DND-41 (cell line): ENCODE data around the gene NDUFB1.

Experiments used
- ATAC-seq: fragments of 200-7000 bp; cut with Tn5 transposase; 3 replicates; pipeline ENCODE4 v1.9.1; 2021; ENCODE audit warnings: low read depth; ENCODE audit not compliant: insufficient read depth
- DNase-seq: peaks from one replicate; pipeline ENCODE4 v3.0.0-alpha.2; 2020
- H2AFZ ChIP-seq: 2 replicates; pipeline ENCODE4 v1.6.0; 2012; ENCODE audit warnings: low read depth, low read length
- H3K27ac ChIP-seq: 2 replicates; pipeline ENCODE4 v1.5.1; 2012; ENCODE audit warnings: low read length, inconsistent platforms
- H3K27me3 ChIP-seq: fragments of 200-600 bp; sonication (generic); 2 replicates; pipeline ENCODE4 v1.6.0; 2012; ENCODE audit warnings: low read length, mild to moderate bottlenecking, inconsistent platforms; ENCODE audit not compliant: insufficient read depth, poor library complexity
- H3K36me3 ChIP-seq: 2 replicates; pipeline ENCODE4 v1.5.1; 2012; ENCODE audit warnings: low read length, inconsistent platforms; ENCODE audit not compliant: insufficient read depth
- H3K4me1 ChIP-seq: 2 replicates; pipeline ENCODE4 v1.5.1; 2012; ENCODE audit warnings: mild to moderate bottlenecking, low read length; ENCODE audit not compliant: insufficient read depth
- H3K4me2 ChIP-seq: 2 replicates; pipeline ENCODE4 v1.6.0; 2012; ENCODE audit warnings: mild to moderate bottlenecking, moderate library complexity, low read length, inconsistent platforms; ENCODE audit not compliant: insufficient read depth
- H3K4me3 ChIP-seq, 2 experiments: fragments of 200-600 bp in 1 of 2; shearing (Covaris generic) in 1 of 2; 2 replicates each; pipeline ENCODE4 v1.5.1; 2012 to 2016; ENCODE audit warnings: inconsistent platforms in 2 of 2, low read length in 2 of 2, mild to moderate bottlenecking in 2 of 2, low read depth in 1 of 2, moderate library complexity in 1 of 2
- H3K79me2 ChIP-seq: 2 replicates; pipeline ENCODE4 v1.6.0; 2012; ENCODE audit warnings: low read length, inconsistent platforms; ENCODE audit not compliant: insufficient read depth
- H3K9ac ChIP-seq: 2 replicates; pipeline ENCODE4 v1.6.0; 2012; ENCODE audit warnings: low read depth, mild to moderate bottlenecking, inconsistent platforms, low read length, moderate library complexity
- H3K9me3 ChIP-seq: 2 replicates; pipeline ENCODE4 v1.5.1; 2012; ENCODE audit warnings: low read length, moderate library complexity, mild to moderate bottlenecking, inconsistent platforms; ENCODE audit not compliant: insufficient read depth, severe bottlenecking
- H4K20me1 ChIP-seq: 2 replicates; pipeline ENCODE4 v1.6.0; 2012; ENCODE audit warnings: low read length; ENCODE audit not compliant: insufficient read depth
- CTCF ChIP-seq: IDR thresholded peaks from 2 replicates; pipeline ENCODE4 v1.5.1; 2012; ENCODE audit warnings: borderline replicate concordance, low read length, moderate library complexity, mild to moderate bottlenecking; ENCODE audit not compliant: poor library complexity, severe bottlenecking; ENCODE audit errors: extremely low read depth
- EZH2 ChIP-seq: IDR thresholded peaks from 3 replicates; pipeline ENCODE4 v1.6.1; 2012; ENCODE audit warnings: borderline replicate concordance, low read depth, mild to moderate bottlenecking, moderate library complexity, low read length, inconsistent platforms; ENCODE audit not compliant: severe bottlenecking

Gene NDUFB1

GRCh38 chr14:92099802-92100201, 21.7 kb downstream of the NDUFB1 start:
- Histone ChIP-seq H3K36me3 (peaks cover 12% of the 10 kb centered on the region), H3K27ac (no peak overlapping the region), H3K4me2 (no peak overlapping the region), H3K79me2 (peaks cover 82% of the 10 kb centered on the region), H4K20me1 (peaks cover 15% of the 10 kb centered on the region; the same call in 1 of the 2 replicates), H3K27me3 (no peaks in the 10 kb centered on the region), H3K9ac (no peak overlapping the region), H2AFZ (no peak overlapping the region), H3K4me3 (no peak overlapping the region), H3K9me3 (no peaks in the 10 kb centered on the region), H3K4me1 (peaks cover 21% of the 10 kb centered on the region)
- DNase-seq (no peak), ATAC-seq (no peak)
- no peak for TF ChIP-seq CTCF
- no peak for TF ChIP-seq EZH2

GRCh38 chr14:92093320-92093719, 28.2 kb downstream of the NDUFB1 start:
- no peak overlapping the region for H3K4me3 ChIP-seq
- H3K9ac ChIP-seq: no peak overlapping the region
- H3K9me3 ChIP-seq: no peaks in the 10 kb centered on the region
- H3K4me1 ChIP-seq: no peaks in the 10 kb centered on the region
- no peak overlapping the region for H3K27ac ChIP-seq
- H3K27me3 ChIP-seq: no peaks in the 10 kb centered on the region
- H3K36me3 ChIP-seq: peaks cover 51% of the 10 kb centered on the region
- H4K20me1 ChIP-seq: peaks cover 3% of the 10 kb centered on the region; the same call in 1 of the 2 replicates
- H3K79me2 ChIP-seq: peaks cover 21% of the 10 kb centered on the region
- DNase-seq: no peak
- no peak overlapping the region for H3K4me2 ChIP-seq
- TF ChIP-seq EZH2 (no peak), CTCF (peak; percentile 31)
- no peak overlapping the region for H2AFZ ChIP-seq
- no peak for ATAC-seq

GRCh38 chr14:92088494-92088893, 33.0 kb downstream of the NDUFB1 start:
- ATAC-seq: no peak
- H4K20me1 ChIP-seq: no peaks in the 10 kb centered on the region
- H3K79me2 ChIP-seq: peaks cover 2% of the 10 kb centered on the region; the same call in 1 of the 2 replicates
- H2AFZ ChIP-seq: no peak overlapping the region
- H3K4me2 ChIP-seq: no peak overlapping the region
- no peaks in the 10 kb centered on the region for H3K4me1 ChIP-seq
- no peaks in the 10 kb centered on the region for H3K9me3 ChIP-seq
- H3K27ac ChIP-seq: no peak overlapping the region
- no peak for TF ChIP-seq CTCF
- TF ChIP-seq EZH2: no peak
- H3K4me3 ChIP-seq: no peak overlapping the region
- no peak overlapping the region for H3K9ac ChIP-seq
- H3K36me3 ChIP-seq: peaks cover 64% of the 10 kb centered on the region
- H3K27me3 ChIP-seq: no peaks in the 10 kb centered on the region
- no peak for DNase-seq

GRCh38 chr14:92074555-92074954, 47.0 kb downstream of the NDUFB1 start:
- Histone ChIP-seq H3K4me2 (no peak overlapping the region), H3K4me1 (no peaks in the 10 kb centered on the region), H3K4me3 (no peak overlapping the region), H3K27ac (no peak overlapping the region), H4K20me1 (no peaks in the 10 kb centered on the region), H3K79me2 (no peaks in the 10 kb centered on the region), H3K9me3 (no peaks in the 10 kb centered on the region), H3K27me3 (no peaks in the 10 kb centered on the region), H3K36me3 (peaks cover 59% of the 10 kb centered on the region), H2AFZ (no peak overlapping the region), H3K9ac (no peak overlapping the region)
- ATAC-seq: no peak; the same call in 2 of the 3 replicates
- TF ChIP-seq EZH2: no peak
- no peak for TF ChIP-seq CTCF
- no peak for DNase-seq
